H1 (cell line): ENCODE results near the gene KIF26A. TPM values are rescaled to one million over a fixed set of nuclear protein-coding genes. Genes with fewer than 3 reads are reported as not detected.

Source experiments
- CTCF ChIA-PET: fragments of 300-600 bp; sonication (Branson Sonifier 250); formaldehyde crosslinking; loops from one replicate; lab custom pipeline; 2021; ENCODE audit not compliant: partially characterized antibody; lab: Charles Lee
- POLR2A ChIA-PET: fragments of 300-600 bp; sonication (Branson Sonifier 250); formaldehyde crosslinking; loops from one replicate; lab custom pipeline; 2021; ENCODE audit warnings: inconsistent platforms; ENCODE audit not compliant: partially characterized antibody; lab: Charles Lee
- DNase-seq, 2 experiments: peaks; one replicate each; pipeline versions ENCODE4 v3.0.0 to v3.0.0-alpha.2; 2010 to 2022; ENCODE audit warnings: low spot score in 2 of 2, low read depth in 1 of 2, mixed read lengths in 1 of 2
- FAIRE-seq: peaks from 2 replicates; lab custom pipeline; 2011; peaks lifted over from hg19 to GRCh38; lab: Jason Lieb, UNC
- H2AFZ ChIP-seq: 2 replicates; pipeline ENCODE4 v1.8.1; 2012; ENCODE audit warnings: low read length, inconsistent platforms
- H2AK5ac ChIP-seq: 2 replicates; pipeline ENCODE4 v1.6.1; 2013; ENCODE audit warnings: low read depth, low read length
- H2BK120ac ChIP-seq: replicated peaks from 2 replicates; pipeline ENCODE3; 2013; ENCODE audit warnings: low read depth, low read length, inconsistent platforms
- H2BK12ac ChIP-seq: 2 replicates; pipeline ENCODE4 v1.6.1; 2013; ENCODE audit warnings: low read depth, low read length
- H2BK15ac ChIP-seq: 2 replicates; pipeline ENCODE4 v1.6.1; 2013; ENCODE audit warnings: low read length
- H2BK20ac ChIP-seq: 2 replicates; pipeline ENCODE4 v1.6.1; 2013; ENCODE audit warnings: low read length
- H2BK5ac ChIP-seq: 2 replicates; pipeline ENCODE4 v1.6.1; 2013; ENCODE audit warnings: low read depth, low read length
- H3K14ac ChIP-seq: 2 replicates; pipeline ENCODE4 v1.6.1; 2013; ENCODE audit warnings: inconsistent platforms; ENCODE audit not compliant: insufficient read length
- H3K18ac ChIP-seq: 2 replicates; pipeline ENCODE4 v1.6.1; 2013; ENCODE audit warnings: low read length; ENCODE audit errors: extremely low read depth
- H3K23ac ChIP-seq: 2 replicates; pipeline ENCODE4 v1.6.1; 2013; ENCODE audit warnings: inconsistent platforms; ENCODE audit not compliant: insufficient read length
- H3K23me2 ChIP-seq: 2 replicates; pipeline ENCODE4 v1.6.1; 2013; ENCODE audit warnings: low read depth, low read length
- H3K27ac ChIP-seq: 2 replicates; pipeline ENCODE4 v1.6.1; 2011; ENCODE audit warnings: low read depth, low read length, inconsistent platforms
- H3K27me3 ChIP-seq, 4 experiments: replicated peaks in 1 of 4; 1 replicate in 1 of 4; 2 replicates in 3 of 4; pipeline versions ENCODE4 v1.6.1 to v1.8.1; 2011 to 2013; ENCODE audit warnings: low read length in 3 of 4, mild to moderate bottlenecking in 3 of 4, inconsistent platforms in 2 of 4, mixed read lengths in 2 of 4, moderate library complexity in 1 of 4; ENCODE audit not compliant: control insufficient read depth in 3 of 4, insufficient read depth in 3 of 4; ENCODE audit errors: extremely low read depth in 1 of 4
- H3K36me3 ChIP-seq, 4 experiments: 2 replicates each; pipeline versions ENCODE4 v1.6.1 to v1.8.1; 2011 to 2013; ENCODE audit warnings: mild to moderate bottlenecking in 4 of 4, low read length in 3 of 4, moderate library complexity in 2 of 4, control low read depth in 1 of 4, inconsistent platforms in 1 of 4; ENCODE audit not compliant: insufficient read depth in 4 of 4, control insufficient read depth in 2 of 4
- H3K4ac ChIP-seq: replicated peaks from 2 replicates; pipeline ENCODE3; 2013; ENCODE audit warnings: low read length, low read depth, mixed read lengths, inconsistent platforms; ENCODE audit not compliant: insufficient read length
- H3K4me1 ChIP-seq, 4 experiments: replicated peaks in 1 of 4; 1 replicate in 1 of 4; 2 replicates in 3 of 4; pipeline versions ENCODE4 v1.6.1 to v1.8.1; 2011 to 2013; ENCODE audit warnings: low read length in 3 of 4, inconsistent platforms in 2 of 4, mixed read lengths in 1 of 4; ENCODE audit not compliant: insufficient read depth in 4 of 4, control insufficient read depth in 3 of 4
- H3K4me2 ChIP-seq, 2 experiments: 2 replicates each; pipeline versions ENCODE4 v1.6.1 to v1.8.1; 2011 to 2013; ENCODE audit warnings: low read depth in 2 of 2, low read length in 2 of 2, control low read depth in 1 of 2, inconsistent platforms in 1 of 2, mild to moderate bottlenecking in 1 of 2; ENCODE audit not compliant: insufficient read depth in 1 of 2
- H3K4me3 ChIP-seq, 4 experiments: fragments of 200-600, 300-600 bp in 1 of 4; sonication (generic), shearing (Covaris generic), sonication (Bioruptor Twin) in 1 of 4; 2 replicates each; pipeline versions ENCODE4 v1.5.1 to v1.8.1; 2011 to 2016; ENCODE audit warnings: low read length in 4 of 4, low read depth in 3 of 4, control low read depth in 2 of 4, inconsistent platforms in 2 of 4, mild to moderate bottlenecking in 2 of 4, mixed read lengths in 1 of 4, moderate library complexity in 1 of 4; ENCODE audit not compliant: insufficient read depth in 2 of 4; ENCODE audit errors: extremely low read depth in 1 of 4
- H3K56ac ChIP-seq: replicated peaks from 2 replicates; pipeline ENCODE3; 2013; ENCODE audit warnings: low read depth, mild to moderate bottlenecking, mixed read lengths, low read length, inconsistent platforms; ENCODE audit not compliant: insufficient read length
- H3K79me1 ChIP-seq: 2 replicates; pipeline ENCODE4 v1.6.1; 2013; ENCODE audit warnings: low read depth, low read length, control low read depth
- H3K79me2 ChIP-seq, 2 experiments: 2 replicates each; pipeline versions ENCODE4 v1.6.1 to v1.8.1; 2012 to 2013; ENCODE audit warnings: low read length in 2 of 2, mild to moderate bottlenecking in 2 of 2, inconsistent platforms in 1 of 2; ENCODE audit not compliant: insufficient read depth in 2 of 2, control insufficient read depth in 1 of 2
- H3K9ac ChIP-seq, 4 experiments: replicated peaks in 1 of 4; 1 replicate in 1 of 4; 2 replicates in 3 of 4; pipeline versions ENCODE4 v1.6.1 to v1.8.1; 2011 to 2013; ENCODE audit warnings: low read depth in 3 of 4, low read length in 3 of 4, control low read depth in 2 of 4, mild to moderate bottlenecking in 2 of 4, moderate library complexity in 2 of 4, inconsistent platforms in 1 of 4; ENCODE audit errors: extremely low read depth in 1 of 4
- H3K9me3 ChIP-seq, 2 experiments: 2 replicates each; pipeline versions ENCODE4 v1.6.1 to v1.8.1; 2012 to 2013; ENCODE audit warnings: mild to moderate bottlenecking in 2 of 2, moderate library complexity in 2 of 2, control low read depth in 1 of 2, inconsistent platforms in 1 of 2, low read depth in 1 of 2, low read length in 1 of 2, mixed read lengths in 1 of 2; ENCODE audit not compliant: insufficient read depth in 2 of 2
- H4K20me1 ChIP-seq, 2 experiments: replicated peaks in 1 of 2; 2 replicates each; pipeline versions ENCODE3 to v1.8.1; 2011 to 2013; ENCODE audit warnings: inconsistent platforms in 2 of 2, low read length in 2 of 2, mild to moderate bottlenecking in 1 of 2; ENCODE audit not compliant: insufficient read depth in 2 of 2, control insufficient read depth in 1 of 2
- H4K5ac ChIP-seq: 2 replicates; pipeline ENCODE4 v1.6.1; 2013; ENCODE audit warnings: low read length, low read depth, mixed read lengths, inconsistent platforms; ENCODE audit not compliant: insufficient read length
- H4K8ac ChIP-seq: 2 replicates; pipeline ENCODE4 v1.8.0; 2013; ENCODE audit warnings: mild to moderate bottlenecking, moderate library complexity, low read length, inconsistent platforms; ENCODE audit not compliant: insufficient read depth; ENCODE audit errors: extremely low read depth
- H4K91ac ChIP-seq: replicated peaks from 2 replicates; pipeline ENCODE3; 2013; ENCODE audit warnings: low read length, mixed read lengths, inconsistent platforms; ENCODE audit not compliant: insufficient read length
- SIN3A ChIP-seq, 2 experiments: IDR thresholded peaks in 1 of 2; conservative IDR thresholded peaks in 1 of 2; 2 replicates each; pipeline ENCODE4 v1.6.1; 2011 to 2012; ENCODE audit warnings: low read length in 2 of 2, improper control_type of control experiment in 1 of 2, low read depth in 1 of 2, mild to moderate bottlenecking in 1 of 2
- SIRT6 ChIP-seq: IDR thresholded peaks from one replicate; pipeline ENCODE4 v1.7.1; 2012; ENCODE audit warnings: low read length, inconsistent platforms
- WGBS, 2 experiments: shearing (Covaris generic) in 1 of 2; methylation state at CpG; one replicate each; pipeline versions ENCODE4 v1.1.6 to v1.1.7; 2013 to 2015; ENCODE audit warnings: low lambda C conversion rate in 2 of 2, mixed read lengths in 2 of 2, inconsistent platforms in 1 of 2, low coverage in 1 of 2, missing lambda C conversion rate in 1 of 2; ENCODE audit not compliant: insufficient replicate concordance in 2 of 2, insufficient coverage in 1 of 2, insufficient read length in 1 of 2; ENCODE audit errors: extremely low coverage in 1 of 2, missing lambda C conversion rate in 1 of 2; 5-methylcytosine and 5-hydroxymethylcytosine counted together
- polyA plus RNA-seq, 7 experiments: library from polyadenylated mRNA; depleted of rRNA in 3 of 7; stranded (reverse) in 5 of 7; unstranded in 2 of 7; fragments of >200 nt in 5 of 7; fragments of 200-250 nt in 2 of 7; gene quantifications; 1 replicate in 5 of 7; 2 replicates in 1 of 7; 4 replicates in 1 of 7; pipeline versions ENCODE4 v1.2.1 to v1.2.3, GENCODE V29; 2011 to 2013; ENCODE audit warnings: missing spikeins in 2 of 7, mixed read lengths in 2 of 7
- total RNA-seq: library from RNA; stranded (reverse); fragmentation: NEBNext Ultra II Directional; extraction: Animal tissue kit (Norgen Biotek cat#: 25700); gene quantifications from 2 replicates; pipeline ENCODE4 v1.2.1, GENCODE V29; 2021

The KIF26A gene
- total and polyA plus RNA-seq, 2 of the 8 experiments (the other 6 are each of a cell fraction or from before 2014, with no cell fraction given), result 11.5 to 41.6 TPM

DNA sequence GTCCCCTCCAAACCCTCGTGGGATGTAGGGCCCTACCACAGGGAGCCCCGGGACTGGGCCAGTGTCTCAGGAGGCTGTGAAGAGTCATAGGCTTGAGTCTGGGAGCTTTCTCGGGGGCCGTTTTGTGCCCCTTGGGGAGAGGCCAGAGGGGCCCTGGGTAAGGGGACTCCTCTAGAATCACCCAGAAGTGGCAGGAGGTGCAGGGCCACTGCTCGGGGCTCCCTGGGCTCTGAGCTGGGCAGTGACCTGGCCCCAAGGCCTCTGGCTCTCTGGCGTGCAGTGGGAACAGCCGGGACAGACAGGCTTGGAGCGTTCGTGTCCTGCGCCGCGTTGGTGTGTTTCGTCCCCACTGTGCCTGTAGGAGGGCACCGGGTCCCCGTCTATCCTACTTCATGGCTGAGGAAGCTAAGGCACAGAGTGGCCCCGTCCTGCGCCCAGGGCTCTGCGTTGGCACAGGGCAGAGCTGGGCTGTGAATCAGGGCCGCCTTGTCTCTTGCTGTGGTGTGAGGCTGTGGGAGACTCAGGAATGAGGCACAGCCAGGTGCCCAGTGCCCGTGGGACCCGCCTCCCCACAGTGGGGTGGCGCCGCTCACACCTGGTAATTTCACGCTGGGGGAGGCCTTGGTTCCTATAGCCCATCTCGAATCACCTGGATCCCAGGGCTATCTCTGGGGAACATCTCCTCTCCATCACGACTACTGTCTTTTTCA is 23.8 kb upstream of the KIF26A start:
- Histone ChIP-seq H4K91ac (no peak overlapping the region), H3K4me2 (no peak overlapping the region), H3K27ac (no peak overlapping the region), H2AK5ac (no peak overlapping the region), H3K4me3 (no peak overlapping the region), H4K5ac (no peak overlapping the region), H2BK120ac (no peak overlapping the region), H3K79me1 (no peaks in the 10 kb centered on the region), H3K14ac (no peak overlapping the region), H2AFZ (no peak overlapping the region), H4K20me1 (peaks cover 0 to 4% of the 10 kb centered on the region in 2 experiments), H3K4me1 (peaks cover 0 to 13% (median 4%) of the 10 kb centered on the region in 4 experiments; a peak in 5 of 7 replicates), H2BK20ac (no peak overlapping the region), H2BK12ac (no peak overlapping the region), H3K23me2 (peaks cover 12% of the 10 kb centered on the region; the same call in 1 of the 2 replicates), H4K8ac (no peak overlapping the region), H3K9me3 (no peaks in the 10 kb centered on the region), H3K79me2 (no peaks in the 10 kb centered on the region), H3K56ac (no peak overlapping the region), H3K9ac (no peak overlapping the region), H2BK15ac (no peak overlapping the region), H3K27me3 (peaks cover 17 to 39% (median 29%) of the 10 kb centered on the region in 4 experiments), H3K23ac (no peak overlapping the region), H3K36me3 (no peaks in the 10 kb centered on the region; a peak in 1 of 8 replicates), H3K4ac (no peak overlapping the region), H3K18ac (no peak overlapping the region), H2BK5ac (no peak overlapping the region)
- TF ChIP-seq SIN3A (conservative IDR thresholded peaks at IDR 0.05 in 1 of 2, IDR thresholded peaks at IDR 0.05 in 1 of 2; ENCODE audit: low read depth in 1 of 2, low read length in 2 of 2) (no peak), SIRT6 (no peak)
- DNase-seq, result no peak
- ChIA-PET CTCF (interaction anchor here (0.6 to 2.6 kb wide), 7 partner anchors 10 to 359 kb away, joined by 3 to 8 read pairs (median 4); no protein-coding TSS in a partner anchor), POLR2A (interaction anchor here (1.1 kb wide), 1 partner anchor 14 kb away, joined by 3 read pairs; no protein-coding TSS in a partner anchor)
- 87% methylated on average over 26 of the region's 26 CpGs; no CpG with 5 or more reads in 1 of the 2 experiments for WGBS, 2 experiments
- FAIRE-seq, result no peak
